Smooth muscle cell (in vitro differentiated cells): ENCODE results near the gene TNFRSF17. TPM values are rescaled to one million over a fixed set of nuclear protein-coding genes. Genes with fewer than 3 reads are reported as not detected.

Experiments
- DNase-seq: peaks from one replicate; lab custom pipeline; 2025; ENCODE audit not compliant: unreplicated experiment; lab: John Stamatoyannopoulos, UW
- H2AFZ ChIP-seq: fragments of 200-600 bp; sonication (generic); 2 replicates; pipeline ENCODE4 v1.6.0; 2016; ENCODE audit warnings: antibody characterized with exemption, low read depth, mild to moderate bottlenecking
- H3F3A ChIP-seq: fragments of 200-600 bp; sonication (generic); 2 replicates; pipeline ENCODE4 v1.6.0; 2017; ENCODE audit warnings: antibody characterized with exemption, low read depth
- H3K27ac ChIP-seq: fragments of 200-600 bp; sonication (generic); 2 replicates; pipeline ENCODE4 v1.5.1; 2016; ENCODE audit warnings: low read depth, mild to moderate bottlenecking
- H3K27me3 ChIP-seq: fragments of 200-600 bp; sonication (generic); 2 replicates; pipeline ENCODE4 v1.6.1; 2016; ENCODE audit warnings: low read depth, mild to moderate bottlenecking
- H3K36me3 ChIP-seq: fragments of 200-600 bp; sonication (generic); 2 replicates; pipeline ENCODE4 v1.5.1; 2016; ENCODE audit warnings: low read depth
- H3K4me1 ChIP-seq: fragments of 200-600 bp; sonication (generic); 2 replicates; pipeline ENCODE4 v1.5.1; 2016; ENCODE audit warnings: low read depth
- H3K4me2 ChIP-seq: fragments of 200-600 bp; sonication (generic); 2 replicates; pipeline ENCODE4 v1.6.0; 2016; ENCODE audit warnings: mild to moderate bottlenecking
- H3K4me3 ChIP-seq: fragments of 200-600 bp; sonication (generic); 2 replicates; pipeline ENCODE4 v1.5.1; 2016; ENCODE audit warnings: mild to moderate bottlenecking
- H3K79me2 ChIP-seq: fragments of 200-600 bp; sonication (generic); 2 replicates; pipeline ENCODE4 v1.6.0; 2016; ENCODE audit warnings: low read depth, mild to moderate bottlenecking
- H3K9ac ChIP-seq: fragments of 200-600 bp; sonication (generic); 2 replicates; pipeline ENCODE4 v1.6.0; 2016; ENCODE audit warnings: low read depth
- H3K9me3 ChIP-seq: fragments of 200-600 bp; sonication (generic); replicated peaks from 2 replicates; pipeline ENCODE4 v1.5.1; 2016; ENCODE audit warnings: low read depth
- H4K20me1 ChIP-seq: fragments of 200-600 bp; sonication (generic); 2 replicates; pipeline ENCODE4 v1.6.0; 2016; ENCODE audit warnings: low read depth
- CTCF ChIP-seq: fragments of 200-600 bp; sonication (generic); IDR thresholded peaks from 2 replicates; pipeline ENCODE4 v1.5.1; 2017; ENCODE audit warnings: borderline replicate concordance, mild to moderate bottlenecking, antibody characterized with exemption; ENCODE audit not compliant: insufficient read depth, poor library complexity, severe bottlenecking
- WGBS: methylation state at CpG from one replicate; pipeline ENCODE4 v1.1.7; 2016; ENCODE audit warnings: low lambda C conversion rate; 5-methylcytosine and 5-hydroxymethylcytosine counted together
- polyA plus RNA-seq: library from polyadenylated mRNA; unstranded; fragments of >200 nt; fragmentation: Nextera tagmentation; extraction: Ambion mirVana; gene quantifications from 2 replicates; pipeline ENCODE4 v1.2.1, GENCODE V29; 2016
- total RNA-seq: library from RNA; depleted of rRNA; stranded (reverse); fragments of >200 nt; gene quantifications from 2 replicates; pipeline ENCODE4 v1.2.3, GENCODE V29; 2014

The TNFRSF17 gene
- total and polyA plus RNA-seq, 2 experiments from 2014 or later: not detected

GRCh38 chr16:12009922-12010321 lies 44.9 kb downstream of the TNFRSF17 start:
- Histone ChIP-seq H3F3A (no peaks in the 10 kb centered on the region), H3K36me3 (no peaks in the 10 kb centered on the region), H3K79me2 (no peaks in the 10 kb centered on the region), H3K9me3 (no peaks in the 10 kb centered on the region), H3K4me2 (no peak overlapping the region), H4K20me1 (no peaks in the 10 kb centered on the region), H3K27ac (no peak overlapping the region), H3K4me1 (no peaks in the 10 kb centered on the region), H3K4me3 (no peak overlapping the region), H3K9ac (no peak overlapping the region), H3K27me3 (no peaks in the 10 kb centered on the region), H2AFZ (no peak overlapping the region)
- DNase-seq: no peak
- WGBS: 97% methylated on average over 2 of the region's 2 CpGs
- no peak for TF ChIP-seq CTCF

- no peak overlapping the region for H3K9ac ChIP-seq
- H4K20me1 ChIP-seq: no peaks in the 10 kb centered on the region
- H3K4me3 ChIP-seq: no peak overlapping the region
- no peaks in the 10 kb centered on the region for H3K79me2 ChIP-seq
- no peaks in the 10 kb centered on the region for H3F3A ChIP-seq
- H3K4me2 ChIP-seq: no peak overlapping the region
- H3K27me3 ChIP-seq: no peaks in the 10 kb centered on the region
- no peak for DNase-seq
- H3K36me3 ChIP-seq: no peaks in the 10 kb centered on the region
- TF ChIP-seq CTCF: no peak
- H3K4me1 ChIP-seq: no peaks in the 10 kb centered on the region
- no peak overlapping the region for H2AFZ ChIP-seq
- 90% methylated on average over 13 of the region's 13 CpGs for WGBS
- no peak overlapping the region for H3K27ac ChIP-seq
- no peaks in the 10 kb centered on the region for H3K9me3 ChIP-seq
Measured at GRCh38 chr16:12010388-12011251, 45.6 kb downstream of the TNFRSF17 start.

- Histone ChIP-seq H3K4me1 (no peaks in the 10 kb centered on the region), H3K9me3 (no peaks in the 10 kb centered on the region), H4K20me1 (no peaks in the 10 kb centered on the region), H3K9ac (no peak overlapping the region), H3K4me2 (no peak overlapping the region), H3K27ac (no peak overlapping the region), H3K27me3 (no peaks in the 10 kb centered on the region), H2AFZ (no peak overlapping the region), H3F3A (no peaks in the 10 kb centered on the region), H3K36me3 (no peaks in the 10 kb centered on the region), H3K4me3 (no peak overlapping the region), H3K79me2 (no peaks in the 10 kb centered on the region)
- no peak for DNase-seq
- 90% methylated on average over 4 of the region's 4 CpGs for WGBS
- no peak for TF ChIP-seq CTCF
Measured at GRCh38 chr16:12011565-12011964, 46.6 kb downstream of the TNFRSF17 start.
